GM23338 (cell line): ENCODE measurements around the gene DCLRE1B.

Experiments
- CREB1 ChIP-seq: fragments of 250-450 bp; sonication (Bioruptor Pico); IDR thresholded peaks from 2 replicates; pipeline ENCODE4 v1.5.0; 2020; ENCODE audit warnings: low read depth, mild to moderate bottlenecking, moderate library complexity
- CTCF ChIP-seq, 2 experiments: fragments of 200-600 bp in 1 of 2; sonication (generic) in 1 of 2; conservative IDR thresholded peaks; 2 replicates each; pipeline versions ENCODE4 v1.5.1 to v1.6.1; 2016 to 2017; ENCODE audit warnings: antibody characterized with exemption in 2 of 2, low read depth in 2 of 2, mild to moderate bottlenecking in 2 of 2, moderate library complexity in 1 of 2
- EZH2 ChIP-seq: fragments of 200-600 bp; sonication (generic); IDR thresholded peaks from one replicate; pipeline ENCODE4 v1.8.0; 2017; ENCODE audit warnings: antibody characterized with exemption, mild to moderate bottlenecking, low read depth; ENCODE audit not compliant: unreplicated experiment
- EZH2phosphoT487 ChIP-seq: fragments of 200-600 bp; sonication (generic); IDR thresholded peaks from one replicate; pipeline ENCODE4 v1.8.1; 2018; ENCODE audit warnings: antibody characterized with exemption; ENCODE audit not compliant: unreplicated experiment
- JUNB ChIP-seq: IDR thresholded peaks from one replicate; pipeline ENCODE4 v1.6.1; 2016; ENCODE audit warnings: antibody characterized with exemption; ENCODE audit not compliant: unreplicated experiment
- POLR2AphosphoS5 ChIP-seq: IDR thresholded peaks from 2 replicates; pipeline ENCODE4 v1.6.1; 2016; ENCODE audit warnings: antibody characterized with exemption, low read depth
- REST ChIP-seq: IDR thresholded peaks from one replicate; pipeline ENCODE4 v1.6.1; 2018; ENCODE audit warnings: antibody characterized with exemption; ENCODE audit not compliant: unreplicated experiment
- ZNF331 ChIP-seq: fragments of 250-450 bp; sonication (Bioruptor Pico); IDR thresholded peaks from 2 replicates; pipeline ENCODE4 v1.5.0; 2020; ENCODE audit warnings: low read depth, mild to moderate bottlenecking, moderate library complexity

- TF ChIP-seq CTCF (conservative IDR thresholded peaks at IDR 0.05; ENCODE audit: low read depth in 2 of 2): no peak
- TF ChIP-seq EZH2phosphoT487: no peak
- no peak for TF ChIP-seq CREB1 (CRISPR knock-in tag)
- TF ChIP-seq JUNB: no peak
- TF ChIP-seq EZH2: no peak
- no peak for TF ChIP-seq REST
- no peak for TF ChIP-seq POLR2AphosphoS5
- no peak for TF ChIP-seq ZNF331 (CRISPR knock-in tag)
Measured at GRCh38 chr1:113857776-113858175, 47.4 kb upstream of the DCLRE1B start.
